HG02885 (cell line): ENCODE results near the gene GNAT3.

Source experiments
- ATAC-seq: cut with Tn5 transposase; IDR thresholded peaks from one replicate; pipeline ENCODE4 v1.9.1; 2021; ENCODE audit warnings: mild to moderate bottlenecking; ENCODE audit not compliant: unreplicated experiment, poor library complexity

Gene GNAT3

DNA sequence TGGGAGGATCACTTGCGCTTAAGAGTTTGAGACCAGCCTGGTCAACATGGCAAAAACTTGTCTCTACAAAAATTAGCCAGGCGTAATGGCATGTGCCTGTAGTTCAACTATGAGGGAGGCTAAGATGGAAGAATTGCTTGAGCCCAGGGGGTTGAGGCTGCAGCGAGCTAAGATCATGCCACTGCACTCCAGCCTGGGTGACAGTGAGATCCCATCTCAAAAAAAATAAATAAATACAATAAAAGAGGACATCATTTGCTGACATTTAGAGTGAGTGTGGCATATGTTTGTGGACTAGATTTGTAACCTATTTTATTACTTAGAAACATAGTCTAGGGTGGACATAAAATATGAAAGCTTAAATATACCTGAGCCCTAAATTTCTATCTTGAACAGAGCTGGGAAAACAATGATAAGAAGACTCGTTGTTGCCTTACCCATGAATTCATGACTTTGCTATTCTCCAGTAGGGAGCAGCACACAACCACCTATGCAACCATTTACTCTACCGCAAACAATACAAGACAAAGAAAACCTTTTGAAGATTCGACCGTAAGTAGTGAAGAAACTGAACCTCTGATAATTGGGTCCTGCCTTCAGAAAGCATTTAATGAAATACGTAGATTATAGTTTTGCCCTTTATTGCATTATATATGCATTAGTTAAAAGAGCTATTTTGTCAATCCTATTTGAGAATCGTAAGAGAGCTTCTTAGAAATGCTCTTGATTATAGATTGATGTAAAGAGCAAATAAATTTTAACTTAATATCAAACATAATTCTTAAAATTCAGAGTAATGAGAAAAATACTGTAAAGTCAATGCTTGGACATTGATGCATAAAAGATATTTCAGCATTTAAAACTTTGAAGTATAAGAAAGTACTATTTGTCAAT, 83.5 kb downstream of the GNAT3 start:
- ATAC-seq: peak; percentile 56

DNA sequence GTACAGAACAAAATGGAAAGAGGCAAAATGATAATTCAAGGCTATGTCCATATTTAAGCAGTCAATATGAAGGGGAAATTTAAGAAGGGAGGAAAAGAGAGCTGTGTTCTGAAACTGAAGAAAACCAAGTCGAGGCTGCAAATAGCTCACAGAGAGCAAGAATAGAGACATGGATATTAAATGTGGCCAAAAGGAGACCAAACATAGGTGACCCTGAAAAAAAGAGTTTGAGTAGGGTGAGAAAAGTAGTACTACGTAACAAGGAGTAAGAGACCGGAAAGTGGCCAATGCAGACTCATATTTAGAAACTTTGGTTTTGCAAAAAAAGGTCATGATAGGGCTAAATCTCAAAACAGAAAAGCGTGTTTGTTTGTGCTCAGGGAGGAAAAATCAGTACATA, 84.6 kb downstream of the GNAT3 start:
- no peak for ATAC-seq

DNA sequence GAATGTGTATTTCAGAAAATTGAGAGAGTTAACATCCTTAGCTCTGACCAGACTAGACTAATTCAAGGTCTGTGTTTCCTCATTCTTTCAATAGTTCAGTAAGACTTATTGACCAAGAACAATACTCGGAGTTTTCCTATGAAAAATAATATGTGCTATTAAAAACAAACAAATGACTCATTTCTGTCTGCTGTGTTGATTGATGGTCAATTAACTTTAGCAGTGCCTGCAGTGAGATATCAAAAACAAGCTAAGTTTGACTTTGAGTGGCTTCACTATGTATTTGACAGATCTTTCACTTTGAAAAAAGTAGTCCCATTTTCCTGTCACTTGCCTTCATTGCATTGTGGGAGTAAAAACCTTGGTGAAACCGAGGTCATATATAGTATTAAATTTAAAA, 91.0 kb downstream of the GNAT3 start:
- no peak for ATAC-seq

DNA sequence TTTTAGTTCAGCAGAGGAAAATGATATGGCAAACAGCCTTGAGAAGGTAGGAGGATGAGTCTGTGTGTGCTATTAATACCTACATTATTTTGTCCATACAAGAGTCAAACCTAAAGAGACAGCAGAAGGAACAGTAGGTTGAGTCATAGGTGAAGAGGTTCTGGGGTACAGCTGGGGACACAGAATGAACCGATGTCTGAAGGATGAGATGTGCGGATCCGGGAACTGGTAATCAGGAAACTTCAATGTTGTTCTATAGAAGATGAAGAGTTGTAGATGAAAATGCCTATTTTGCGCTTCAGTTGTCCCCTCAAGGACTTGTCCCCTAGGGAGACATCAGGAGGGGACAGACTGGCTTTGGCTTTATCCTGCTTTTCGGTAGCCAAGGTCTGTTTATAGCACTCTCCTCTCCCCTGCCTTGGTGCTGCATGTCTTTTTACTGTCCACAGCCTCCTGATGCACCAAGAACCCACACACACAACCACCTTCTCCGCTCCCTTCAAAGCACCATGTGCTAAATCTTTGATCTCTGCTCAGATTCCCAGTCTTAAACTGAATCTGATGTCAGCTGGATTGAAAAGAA, 94.6 kb downstream of the GNAT3 start:
- no peak for ATAC-seq

DNA sequence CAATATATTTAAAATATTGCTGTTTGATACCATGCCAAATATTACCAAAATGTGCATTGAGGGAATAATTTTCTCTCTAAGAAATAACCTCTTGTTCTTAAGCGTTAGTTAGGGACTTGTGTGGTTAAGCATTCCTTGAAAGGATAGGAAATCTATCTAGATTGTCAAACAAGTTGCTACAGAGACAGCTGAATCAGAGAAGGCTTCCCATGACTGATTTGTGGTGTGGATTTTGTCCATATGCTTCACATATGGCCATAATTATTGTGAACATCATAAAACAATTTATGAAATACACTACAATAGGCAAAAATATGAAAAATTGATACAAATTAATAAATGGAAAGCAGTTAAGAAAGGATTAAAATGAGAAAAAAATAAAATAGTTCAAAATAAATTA, 96.3 kb downstream of the GNAT3 start:
- ATAC-seq: no peak

DNA sequence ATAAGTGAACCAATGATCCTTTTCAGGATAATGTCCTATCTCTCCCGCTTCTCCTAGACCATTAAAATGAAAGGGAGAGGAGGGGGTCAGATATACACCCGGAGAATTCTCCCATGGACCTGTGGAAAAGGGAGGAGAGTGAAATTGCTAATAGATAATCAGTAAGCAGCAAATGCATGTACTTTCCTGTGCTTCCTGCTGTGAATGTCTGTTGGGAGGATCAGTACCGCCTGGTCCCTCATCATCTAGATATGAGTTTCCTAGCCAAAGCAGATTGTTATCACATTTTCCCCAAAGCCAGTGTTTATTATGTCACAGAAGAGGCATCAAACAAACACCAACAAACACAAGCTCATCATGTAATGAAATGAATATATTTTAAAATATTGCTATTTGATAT, 96.8 kb downstream of the GNAT3 start:
- no peak for ATAC-seq

DNA sequence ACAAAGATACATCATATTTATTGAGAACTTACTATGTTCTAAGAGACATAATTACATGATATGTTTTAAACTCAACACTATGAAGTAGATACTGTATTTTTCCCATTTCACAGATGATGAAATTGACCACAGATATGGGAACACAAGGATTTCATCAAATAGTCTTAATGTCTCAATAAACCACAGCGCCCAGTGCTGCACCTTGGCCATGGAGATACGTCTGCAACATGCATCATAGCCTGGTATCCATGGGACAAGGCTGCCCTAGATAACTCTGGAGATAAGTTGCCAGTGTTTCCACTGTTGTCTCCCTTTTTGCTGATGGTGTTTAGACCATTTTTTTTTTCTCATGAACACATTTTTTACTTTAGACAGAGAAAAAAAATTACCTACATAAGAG, 97.5 kb downstream of the GNAT3 start:
- no peak for ATAC-seq

DNA sequence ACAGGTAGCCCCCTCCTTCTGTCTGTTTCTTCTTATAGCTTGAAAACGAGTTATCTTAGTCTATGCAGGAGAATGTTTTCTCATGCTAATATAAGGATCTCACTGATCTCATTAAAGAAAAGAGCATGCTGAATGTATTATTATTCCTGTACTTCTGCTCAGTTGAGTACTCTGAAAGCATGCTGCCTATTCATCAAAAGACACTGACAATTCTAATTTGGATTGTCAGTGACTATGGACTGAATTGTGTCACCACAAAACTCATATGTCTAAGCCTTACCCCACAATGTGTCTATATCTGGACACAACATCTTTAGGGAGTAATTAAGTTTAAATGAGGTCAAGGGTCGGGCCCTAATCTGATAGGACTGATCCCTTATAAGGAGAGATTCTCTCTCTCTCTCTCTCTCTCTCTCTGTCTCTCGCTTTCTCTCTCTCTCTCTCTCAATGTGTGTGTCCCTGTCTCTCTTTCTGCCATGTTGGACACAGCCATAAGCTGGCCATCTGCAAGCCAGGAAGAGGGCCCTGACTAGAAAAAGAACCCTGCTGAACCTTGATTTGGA, 98.4 kb downstream of the GNAT3 start:
- ATAC-seq: no peak

DNA sequence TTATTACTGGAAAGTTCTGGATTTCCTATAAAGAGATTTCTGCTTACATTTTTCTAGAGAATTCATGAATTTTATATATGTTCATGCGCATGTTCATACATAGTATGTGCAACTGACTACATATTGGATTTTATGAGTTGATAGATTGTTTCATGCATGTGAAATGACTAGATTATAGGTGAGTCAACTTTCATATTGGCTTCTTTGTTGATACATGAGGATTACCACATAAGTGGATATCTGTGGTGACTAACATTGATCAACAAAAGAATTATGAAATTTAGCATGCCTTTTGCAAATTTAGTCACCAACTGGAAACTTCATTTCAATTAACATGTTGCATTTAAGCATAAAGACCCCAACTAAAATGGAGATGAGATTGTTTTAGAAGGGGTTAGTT, 99.0 kb downstream of the GNAT3 start:
- ATAC-seq: no peak

DNA sequence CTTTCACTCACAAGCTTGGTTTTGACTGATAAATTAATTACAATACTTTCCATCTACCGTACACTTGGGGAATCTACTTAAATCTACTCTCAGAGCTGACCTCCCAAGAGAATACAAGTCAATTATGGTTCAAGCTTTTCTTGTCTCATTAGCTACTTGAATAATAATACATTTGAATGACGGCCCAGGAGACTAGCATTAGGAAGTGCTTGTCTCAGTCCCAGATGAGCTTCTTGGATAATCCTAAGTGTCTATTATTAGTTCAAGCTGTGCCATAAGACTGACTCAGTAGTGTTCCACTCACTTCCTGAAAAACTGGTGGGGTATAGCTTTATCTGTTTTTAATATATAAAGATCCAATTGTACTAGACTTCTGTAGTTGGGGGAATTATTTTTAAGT, 100.2 kb downstream of the GNAT3 start:
- no peak for ATAC-seq

DNA sequence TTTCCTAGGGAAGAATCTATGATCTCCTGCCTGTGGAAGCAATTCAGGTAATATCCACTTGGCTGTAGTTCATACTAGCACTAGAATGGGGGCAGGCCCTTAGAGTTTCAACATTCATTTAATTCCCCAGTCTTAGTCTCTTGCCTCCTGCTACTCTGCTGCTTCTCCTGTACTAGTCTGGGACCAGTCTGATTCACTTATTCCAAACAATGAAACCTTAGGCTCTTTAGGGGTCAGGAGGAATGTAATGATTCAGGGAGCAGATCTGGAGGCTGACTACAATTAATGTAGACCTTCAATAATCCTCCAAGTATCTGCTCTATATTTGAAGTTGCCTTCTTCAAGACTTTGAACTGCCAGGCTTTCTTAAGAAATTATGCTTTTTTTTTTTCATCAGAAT, 101.8 kb downstream of the GNAT3 start:
- ATAC-seq: no peak
